Caco-2 (cell line): ENCODE data around the gene C1orf167. TPM values are rescaled to one million over a fixed set of nuclear protein-coding genes. Genes with fewer than 3 reads are reported as not detected.

Experiments
- BruUV-seq: library from RNA; stranded (reverse); fragments of 400-500 nt; replicated peaks from 2 replicates; lab custom pipeline; 2021; lab: Mats Ljungman, UMichigan
- CTCF ChIA-PET: fragments of 300-600 bp; sonication (Branson Sonifier 250); formaldehyde crosslinking; loops from one replicate; lab custom pipeline; 2022; ENCODE audit warnings: antibody characterized with exemption; lab: Charles Lee
- POLR2A ChIA-PET: fragments of 300-600 bp; sonication (Branson Sonifier 250); formaldehyde crosslinking; loops from one replicate; lab custom pipeline; 2022; ENCODE audit warnings: antibody characterized with exemption; lab: Charles Lee
- DNase-seq, 2 experiments: peaks; one replicate each; pipeline versions ENCODE4 v3.0.0 to v3.0.0-alpha.2; 2020 to 2022
- H3K27me3 ChIP-seq: replicated peaks from 2 replicates; pipeline ENCODE4 v1.6.0; 2011; ENCODE audit warnings: low read length; ENCODE audit not compliant: control insufficient read depth, insufficient read depth
- H3K36me3 ChIP-seq: 2 replicates; pipeline ENCODE4 v1.5.1; 2011; ENCODE audit warnings: low read length; ENCODE audit not compliant: control insufficient read depth, insufficient read depth
- H3K4me1 ChIP-seq: fragments of 250-450 bp; sonication (Bioruptor Pico); 2 replicates; pipeline ENCODE4 v1.5.1; 2020; ENCODE audit warnings: mild to moderate bottlenecking
- H3K4me3 ChIP-seq: 2 replicates; pipeline ENCODE4 v1.5.1; 2011; ENCODE audit warnings: low read depth, mild to moderate bottlenecking, control low read depth, low read length
- H3K9me3 ChIP-seq: fragments of 250-450 bp; sonication (Bioruptor Pico); 2 replicates; pipeline ENCODE4 v1.5.1; 2020; ENCODE audit warnings: mild to moderate bottlenecking, moderate library complexity
- H3K27ac Mint-ChIP-seq: one replicate; pipeline ENCODE4 v1.8.0; 2022; ENCODE audit warnings: mixed read lengths; ENCODE audit not compliant: unreplicated experiment
- H3K27me3 Mint-ChIP-seq: one replicate; pipeline ENCODE4 v1.8.0; 2022; ENCODE audit warnings: mixed read lengths; ENCODE audit not compliant: insufficient read depth, unreplicated experiment
- H3K36me3 Mint-ChIP-seq: one replicate; pipeline ENCODE4 v1.8.0; 2022; ENCODE audit warnings: mild to moderate bottlenecking, mixed read lengths; ENCODE audit not compliant: insufficient read depth, unreplicated experiment
- H3K4me1 Mint-ChIP-seq: one replicate; pipeline ENCODE4 v1.8.0; 2022; ENCODE audit warnings: low read depth, mixed read lengths; ENCODE audit not compliant: unreplicated experiment
- H3K4me3 Mint-ChIP-seq: one replicate; pipeline ENCODE4 v1.8.0; 2022; ENCODE audit warnings: mild to moderate bottlenecking, moderate library complexity, mixed read lengths; ENCODE audit not compliant: unreplicated experiment
- H3K9me3 Mint-ChIP-seq: one replicate; pipeline ENCODE4 v1.8.0; 2022; ENCODE audit warnings: mixed read lengths; ENCODE audit not compliant: unreplicated experiment
- intact Hi-C: fragments of 100-400 bp; cut with micrococcal nuclease; formaldehyde crosslinking; loops from one replicate; pipeline ENCODE4 v1.10.0; 2022; ENCODE audit not compliant: unreplicated experiment
- total RNA-seq: library from RNA; stranded (reverse); gene quantifications from 2 replicates; pipeline ENCODE4 v1.2.3, GENCODE V29; 2022
- TF ChIP-seq, protein P1 (sequence below), 2 experiments: fragments of 200-600 bp in 1 of 2; IDR thresholded peaks; 1 replicate in 1 of 2; 2 replicates in 1 of 2; pipeline versions ENCODE4 v1.5.1 to v1.8.0; 2011 to 2022; ENCODE audit warnings: antibody characterized with exemption in 1 of 2, control low read depth in 1 of 2, inconsistent platforms in 1 of 2, low read depth in 1 of 2, low read length in 1 of 2, mild to moderate bottlenecking in 1 of 2, moderate library complexity in 1 of 2; ENCODE audit not compliant: insufficient read depth in 1 of 2, severe bottlenecking in 1 of 2, unreplicated experiment in 1 of 2

The C1orf167 gene
- total RNA-seq, 1 experiment from 2014 or later = 0.64 TPM

DNA sequence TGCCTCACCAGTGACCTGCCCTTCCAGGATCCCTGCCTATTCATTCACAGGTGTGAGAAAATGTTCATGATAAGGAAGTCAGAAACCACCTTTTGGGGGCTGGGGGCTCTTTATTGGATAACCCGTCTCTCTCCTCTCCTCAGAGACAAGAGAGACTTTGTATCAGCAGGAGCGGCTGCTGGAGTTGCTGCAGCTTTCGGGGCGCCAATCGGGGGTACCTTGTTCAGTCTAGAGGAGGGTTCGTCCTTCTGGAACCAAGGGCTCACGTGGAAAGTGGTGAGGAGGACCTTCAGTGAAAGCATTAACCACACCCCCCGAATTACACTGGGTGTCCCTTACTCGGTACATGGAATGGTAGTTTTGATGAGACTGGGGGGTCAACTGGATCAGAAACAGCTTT is 65.0 kb downstream of the C1orf167 start:
- CTCF ChIA-PET = no interaction called here

DNA sequence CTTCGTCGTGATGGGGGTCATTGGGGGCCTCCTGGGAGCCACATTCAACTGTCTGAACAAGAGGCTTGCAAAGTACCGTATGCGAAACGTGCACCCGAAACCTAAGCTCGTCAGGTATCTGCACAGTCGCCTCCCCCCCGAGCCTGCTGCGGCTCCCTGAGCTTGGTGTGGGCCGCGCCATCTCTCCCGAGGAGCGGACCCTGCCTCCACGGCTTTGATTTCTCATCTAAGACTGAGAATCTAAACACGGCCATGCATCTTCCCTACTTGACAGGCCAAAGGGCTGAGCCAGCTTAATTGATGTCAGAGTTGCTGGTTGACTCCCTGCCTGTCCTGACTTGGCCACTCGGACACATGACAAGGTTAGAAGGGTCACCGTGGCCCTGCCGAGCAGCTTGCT is 66.5 kb downstream of the C1orf167 start:
- Mint-ChIP-seq H3K4me1 (no peaks in the 10 kb centered on the region), H3K27ac (peak overlapping the region; percentile 42), H3K9me3 (no peaks in the 10 kb centered on the region), H3K36me3 (peaks cover 61% of the 10 kb centered on the region), H3K27me3 (no peaks in the 10 kb centered on the region), H3K4me3 (no peak overlapping the region)
- H3K9me3 ChIP-seq = no peaks in the 10 kb centered on the region
- no peak for DNase-seq
- no peaks in the 10 kb centered on the region for H3K27me3 ChIP-seq
- intact Hi-C loops = no loop called here
- ChIA-PET CTCF (no interaction called here), POLR2A (no interaction called here)
- H3K36me3 ChIP-seq = peaks cover 2% of the 10 kb centered on the region
- H3K4me1 ChIP-seq = no peaks in the 10 kb centered on the region
- H3K4me3 ChIP-seq = no peak overlapping the region
- TF ChIP-seq, protein P1, sequence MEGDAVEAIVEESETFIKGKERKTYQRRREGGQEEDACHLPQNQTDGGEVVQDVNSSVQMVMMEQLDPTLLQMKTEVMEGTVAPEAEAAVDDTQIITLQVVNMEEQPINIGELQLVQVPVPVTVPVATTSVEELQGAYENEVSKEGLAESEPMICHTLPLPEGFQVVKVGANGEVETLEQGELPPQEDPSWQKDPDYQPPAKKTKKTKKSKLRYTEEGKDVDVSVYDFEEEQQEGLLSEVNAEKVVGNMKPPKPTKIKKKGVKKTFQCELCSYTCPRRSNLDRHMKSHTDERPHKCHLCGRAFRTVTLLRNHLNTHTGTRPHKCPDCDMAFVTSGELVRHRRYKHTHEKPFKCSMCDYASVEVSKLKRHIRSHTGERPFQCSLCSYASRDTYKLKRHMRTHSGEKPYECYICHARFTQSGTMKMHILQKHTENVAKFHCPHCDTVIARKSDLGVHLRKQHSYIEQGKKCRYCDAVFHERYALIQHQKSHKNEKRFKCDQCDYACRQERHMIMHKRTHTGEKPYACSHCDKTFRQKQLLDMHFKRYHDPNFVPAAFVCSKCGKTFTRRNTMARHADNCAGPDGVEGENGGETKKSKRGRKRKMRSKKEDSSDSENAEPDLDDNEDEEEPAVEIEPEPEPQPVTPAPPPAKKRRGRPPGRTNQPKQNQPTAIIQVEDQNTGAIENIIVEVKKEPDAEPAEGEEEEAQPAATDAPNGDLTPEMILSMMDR (IDR thresholded peaks at IDR 0.05; ENCODE audit: insufficient read depth in 1 of 2, low read depth in 1 of 2, low read length in 1 of 2, severe bottlenecking in 1 of 2, unreplicated experiment in 1 of 2) = no peak
- BruUV-seq = no TSS peak

More for the DNA sequence above, 65.0 kb downstream of the C1orf167 start:
- Histone ChIP-seq H3K4me1 (no peaks in the 10 kb centered on the region), H3K36me3 (peaks cover 2% of the 10 kb centered on the region), H3K27me3 (no peaks in the 10 kb centered on the region), H3K4me3 (no peak overlapping the region), H3K9me3 (no peaks in the 10 kb centered on the region)
- Mint-ChIP-seq H3K27ac (no peak overlapping the region), H3K9me3 (no peaks in the 10 kb centered on the region), H3K27me3 (no peaks in the 10 kb centered on the region), H3K4me3 (no peak overlapping the region), H3K36me3 (peaks cover 53% of the 10 kb centered on the region), H3K4me1 (no peaks in the 10 kb centered on the region)
- TF ChIP-seq, protein P1 (IDR thresholded peaks at IDR 0.05; ENCODE audit: insufficient read depth in 1 of 2, low read depth in 1 of 2, low read length in 1 of 2, severe bottlenecking in 1 of 2, unreplicated experiment in 1 of 2) = no peak
- no TSS peak for BruUV-seq
- intact Hi-C loops = no loop called here
- POLR2A ChIA-PET = no interaction called here
- no peak for DNase-seq

DNA sequence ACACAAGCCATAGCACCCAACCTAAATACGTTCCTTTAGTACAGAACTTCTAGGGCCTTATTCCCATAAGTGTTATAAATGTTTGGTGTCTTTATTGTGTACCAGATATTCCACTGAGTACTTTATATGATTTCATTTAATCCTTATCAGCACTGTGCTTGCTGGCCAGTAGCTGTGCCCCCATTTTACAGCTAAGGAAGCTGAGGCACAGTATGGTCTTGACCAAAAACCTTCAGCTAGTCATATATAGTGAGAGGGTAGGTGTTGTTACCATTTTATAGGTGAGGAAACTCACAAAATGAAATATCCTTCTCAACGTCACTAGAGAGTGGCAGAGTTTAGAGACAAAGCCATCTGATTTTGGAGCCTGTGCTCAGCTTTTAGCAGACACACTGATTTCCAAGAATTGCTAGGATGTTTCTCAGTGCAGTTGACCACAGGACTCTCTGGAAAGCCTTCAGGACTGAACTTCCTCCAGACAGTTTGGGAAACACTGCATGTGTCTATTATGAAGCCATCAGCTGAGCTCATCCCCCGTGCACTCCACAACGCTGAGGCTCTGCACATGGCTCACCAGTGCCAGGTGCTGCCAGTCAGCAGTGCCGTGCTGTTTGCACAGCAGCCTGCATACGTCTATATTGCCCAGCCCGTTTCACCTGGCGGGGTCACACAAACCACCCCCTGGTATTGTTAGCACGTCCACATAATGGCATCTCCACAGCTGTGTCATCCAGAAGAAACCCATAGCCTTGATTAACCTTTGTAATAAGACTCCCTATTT is 70.1 kb downstream of the C1orf167 start:
- TF ChIP-seq, protein P1 (IDR thresholded peaks at IDR 0.05; ENCODE audit: insufficient read depth in 1 of 2, low read depth in 1 of 2, low read length in 1 of 2, severe bottlenecking in 1 of 2, unreplicated experiment in 1 of 2) = no peak
- H3K36me3 ChIP-seq = peaks cover 6% of the 10 kb centered on the region
- POLR2A ChIA-PET = interaction anchor here (0.5 kb wide), 1 partner anchor 101 kb away, joined by 4 read pairs; no protein-coding TSS in a partner anchor
- no peak overlapping the region for H3K4me3 ChIP-seq
- intact Hi-C loops = no loop called here
- Mint-ChIP-seq H3K4me3 (no peak overlapping the region), H3K36me3 (peaks cover 77% of the 10 kb centered on the region), H3K4me1 (no peaks in the 10 kb centered on the region), H3K27me3 (no peaks in the 10 kb centered on the region), H3K9me3 (no peaks in the 10 kb centered on the region), H3K27ac (no peak overlapping the region)
- no TSS peak for BruUV-seq
- CTCF ChIA-PET = no interaction called here
- DNase-seq = no peak
- H3K9me3 ChIP-seq = no peaks in the 10 kb centered on the region
- H3K4me1 ChIP-seq = no peaks in the 10 kb centered on the region
- H3K27me3 ChIP-seq = no peaks in the 10 kb centered on the region
